Smooth muscle cell (in vitro differentiated cells): ENCODE results near the gene TRAPPC13. TPM values are rescaled to one million over a fixed set of nuclear protein-coding genes. Genes with fewer than 3 reads are reported as not detected.
A peak's percentile ranks its signal among the peaks of the same experiment; 100 is the strongest.
"Not testable (repeated sequence)": the region's sequence is repeated elsewhere in the genome, so short reads cannot be mapped to it uniquely, and the experiment has no call there.

Source experiments
- DNase-seq: peaks from one replicate; lab custom pipeline; 2025; ENCODE audit not compliant: unreplicated experiment; lab: John Stamatoyannopoulos, UW
- H2AFZ ChIP-seq: fragments of 200-600 bp; sonication (generic); 2 replicates; pipeline ENCODE4 v1.6.0; 2016; ENCODE audit warnings: antibody characterized with exemption, low read depth, mild to moderate bottlenecking
- H3F3A ChIP-seq: fragments of 200-600 bp; sonication (generic); 2 replicates; pipeline ENCODE4 v1.6.0; 2017; ENCODE audit warnings: antibody characterized with exemption, low read depth
- H3K27ac ChIP-seq: fragments of 200-600 bp; sonication (generic); 2 replicates; pipeline ENCODE4 v1.5.1; 2016; ENCODE audit warnings: low read depth, mild to moderate bottlenecking
- H3K27me3 ChIP-seq: fragments of 200-600 bp; sonication (generic); 2 replicates; pipeline ENCODE4 v1.6.1; 2016; ENCODE audit warnings: low read depth, mild to moderate bottlenecking
- H3K36me3 ChIP-seq: fragments of 200-600 bp; sonication (generic); 2 replicates; pipeline ENCODE4 v1.5.1; 2016; ENCODE audit warnings: low read depth
- H3K4me1 ChIP-seq: fragments of 200-600 bp; sonication (generic); 2 replicates; pipeline ENCODE4 v1.5.1; 2016; ENCODE audit warnings: low read depth
- H3K4me2 ChIP-seq: fragments of 200-600 bp; sonication (generic); 2 replicates; pipeline ENCODE4 v1.6.0; 2016; ENCODE audit warnings: mild to moderate bottlenecking
- H3K4me3 ChIP-seq: fragments of 200-600 bp; sonication (generic); 2 replicates; pipeline ENCODE4 v1.5.1; 2016; ENCODE audit warnings: mild to moderate bottlenecking
- H3K79me2 ChIP-seq: fragments of 200-600 bp; sonication (generic); 2 replicates; pipeline ENCODE4 v1.6.0; 2016; ENCODE audit warnings: low read depth, mild to moderate bottlenecking
- H3K9ac ChIP-seq: fragments of 200-600 bp; sonication (generic); 2 replicates; pipeline ENCODE4 v1.6.0; 2016; ENCODE audit warnings: low read depth
- H3K9me3 ChIP-seq: fragments of 200-600 bp; sonication (generic); replicated peaks from 2 replicates; pipeline ENCODE4 v1.5.1; 2016; ENCODE audit warnings: low read depth
- H4K20me1 ChIP-seq: fragments of 200-600 bp; sonication (generic); 2 replicates; pipeline ENCODE4 v1.6.0; 2016; ENCODE audit warnings: low read depth
- CTCF ChIP-seq: fragments of 200-600 bp; sonication (generic); IDR thresholded peaks from 2 replicates; pipeline ENCODE4 v1.5.1; 2017; ENCODE audit warnings: borderline replicate concordance, mild to moderate bottlenecking, antibody characterized with exemption; ENCODE audit not compliant: insufficient read depth, poor library complexity, severe bottlenecking
- WGBS: methylation state at CpG from one replicate; pipeline ENCODE4 v1.1.7; 2016; ENCODE audit warnings: low lambda C conversion rate; 5-methylcytosine and 5-hydroxymethylcytosine counted together
- polyA plus RNA-seq: library from polyadenylated mRNA; unstranded; fragments of >200 nt; fragmentation: Nextera tagmentation; extraction: Ambion mirVana; gene quantifications from 2 replicates; pipeline ENCODE4 v1.2.1, GENCODE V29; 2016
- total RNA-seq: library from RNA; depleted of rRNA; stranded (reverse); fragments of >200 nt; gene quantifications from 2 replicates; pipeline ENCODE4 v1.2.3, GENCODE V29; 2014

The TRAPPC13 gene
- total RNA-seq, result 19.5 and 40.5 TPM in 2 replicates
- 13.7 and 16.6 TPM in 2 replicates for polyA plus RNA-seq

GRCh38 chr5:65624571-65625555, at the start of gene TRAPPC13, which contains the start of gene SHLD3:
TRAPPC13 (plus strand) TSS chr5:65625027; CDS start chr5:65625061, 34 bp downstream.
SHLD3 (plus strand) TSS chr5:65625027; CDS start chr5:65629588, 4,561 bp downstream.
- WGBS, result 2% methylated on average over 36 of the region's 36 CpGs
- Histone ChIP-seq H3K9ac (peak within 1 kb of the TSS; percentile 92), H3K9me3 (no peaks in the 10 kb centered on the region), H2AFZ (peak within 1 kb of the TSS; percentile 100), H3K4me2 (peak within 1 kb of the TSS; percentile 98), H4K20me1 (peaks cover under 1% of the 10 kb centered on the region), H3K4me1 (peaks cover 19% of the 10 kb centered on the region), H3K27me3 (no peaks in the 10 kb centered on the region), H3F3A (no peaks in the 10 kb centered on the region), H3K36me3 (no peaks in the 10 kb centered on the region), H3K79me2 (peaks cover 84% of the 10 kb centered on the region), H3K27ac (peak within 1 kb of the TSS; percentile 90), H3K4me3 (peak within 1 kb of the TSS; percentile 98)
- no peak for TF ChIP-seq CTCF
- peak; percentile 11 for DNase-seq

GRCh38 chr5:65577141-65577540, 47.7 kb upstream of the TRAPPC13 start:
- Histone ChIP-seq H4K20me1 (peaks cover 6% of the 10 kb centered on the region), H2AFZ (no peak overlapping the region), H3K79me2 (no peaks in the 10 kb centered on the region), H3K4me2 (no peak overlapping the region), H3K9me3 (no peaks in the 10 kb centered on the region), H3K27me3 (no peaks in the 10 kb centered on the region), H3K27ac (peak overlapping the region; percentile 28), H3K4me3 (no peak overlapping the region), H3K4me1 (no peaks in the 10 kb centered on the region), H3K36me3 (no peaks in the 10 kb centered on the region), H3F3A (no peaks in the 10 kb centered on the region), H3K9ac (no peak overlapping the region)
- TF ChIP-seq CTCF, result no peak
- no peak for DNase-seq

GRCh38 chr5:65588694-65589093, 36.1 kb upstream of the TRAPPC13 start:
- no peaks in the 10 kb centered on the region for H3K27me3 ChIP-seq
- H3K4me2 ChIP-seq, result no peak overlapping the region
- no peak overlapping the region for H3K9ac ChIP-seq
- WGBS, result 90% methylated on average over 2 of the region's 2 CpGs
- H3K27ac ChIP-seq, result no peak overlapping the region
- no peak for TF ChIP-seq CTCF
- H4K20me1 ChIP-seq, result no peaks in the 10 kb centered on the region
- H3K4me1 ChIP-seq, result no peaks in the 10 kb centered on the region
- H3K4me3 ChIP-seq, result no peak overlapping the region
- peaks cover 29% of the 10 kb centered on the region for H3K36me3 ChIP-seq
- no peaks in the 10 kb centered on the region for H3K9me3 ChIP-seq
- H3K79me2 ChIP-seq, result no peaks in the 10 kb centered on the region
- no peak overlapping the region for H2AFZ ChIP-seq
- no peak for DNase-seq
- H3F3A ChIP-seq, result no peaks in the 10 kb centered on the region

GRCh38 chr5:65601761-65602160, 23.1 kb upstream of the TRAPPC13 start:
- 100% methylated on average over 1 of the region's 1 CpG for WGBS
- not testable (repeated sequence) for H3F3A ChIP-seq, H3K4me1 ChIP-seq, DNase-seq, H3K9me3 ChIP-seq, H3K27me3 ChIP-seq, H3K4me2 ChIP-seq, H3K9ac ChIP-seq, H3K4me3 ChIP-seq, H3K27ac ChIP-seq, H4K20me1 ChIP-seq, H2AFZ ChIP-seq, H3K79me2 ChIP-seq
- H3K36me3 ChIP-seq, result peaks cover 29% of the 10 kb centered on the region
